GM19467 (cell line): ENCODE results near the gene CDK3.
"Not testable (repeated sequence)": the region's sequence is repeated elsewhere in the genome, so short reads cannot be mapped to it uniquely, and the experiment has no call there.

Experiments
- ATAC-seq: cut with Tn5 transposase; IDR thresholded peaks from one replicate; pipeline ENCODE4 v1.9.1; 2021; ENCODE audit warnings: mild to moderate bottlenecking, moderate library complexity; ENCODE audit not compliant: unreplicated experiment

The CDK3 gene

GRCh38 chr17:76036497-76037261, 36.0 kb downstream of the CDK3 start:
- no peak for ATAC-seq

GRCh38 chr17:76038050-76038449, 37.4 kb downstream of the CDK3 start:
- no peak for ATAC-seq

- ATAC-seq = no peak
Observed at GRCh38 chr17:76039121-76039520, 38.5 kb downstream of the CDK3 start.

- no peak for ATAC-seq
Observed at GRCh38 chr17:76040376-76040775, 39.7 kb downstream of the CDK3 start.

- not testable (repeated sequence) for ATAC-seq
Observed at GRCh38 chr17:76042868-76043267, 42.2 kb downstream of the CDK3 start.

GRCh38 chr17:76044475-76045007, 43.9 kb downstream of the CDK3 start:
- not testable (repeated sequence) for ATAC-seq

- no peak for ATAC-seq
Observed at GRCh38 chr17:76046064-76046463, 45.4 kb downstream of the CDK3 start.

GRCh38 chr17:76048025-76048605, 47.5 kb downstream of the CDK3 start:
- ATAC-seq = no peak

GRCh38 chr17:76048711-76049110, 48.1 kb downstream of the CDK3 start:
- ATAC-seq = no peak

GRCh38 chr17:76049239-76049638, 48.6 kb downstream of the CDK3 start:
- ATAC-seq = no peak

GRCh38 chr17:76049836-76050537, 49.3 kb downstream of the CDK3 start:
- no peak for ATAC-seq

- ATAC-seq = no peak
Observed at GRCh38 chr17:76050538-76051467, 50.1 kb downstream of the CDK3 start.

GRCh38 chr17:76051561-76051960, 50.9 kb downstream of the CDK3 start:
- no peak for ATAC-seq

GRCh38 chr17:76053246-76054111, 52.8 kb downstream of the CDK3 start:
- ATAC-seq = no peak

- ATAC-seq = no peak
Observed at GRCh38 chr17:76054112-76054476, 53.4 kb downstream of the CDK3 start.
